WTC11 (cell line): Measurements from ENCODE around the gene PBX4. TPM values are rescaled to one million over a fixed set of nuclear protein-coding genes. Genes with fewer than 3 reads are reported as not detected.
"Not testable (repeated sequence)": the region's sequence is repeated elsewhere in the genome, so short reads cannot be mapped to it uniquely, and the experiment has no call there.

Experiments used
- ATAC-seq: fragments of 200-7000 bp; cut with Tn5 transposase; 2 replicates; pipeline ENCODE4 v1.10.0; 2021; ENCODE audit warnings: mild to moderate bottlenecking, moderate library complexity
- CTCF ChIA-PET: fragments of 300-600 bp; sonication (Branson Sonifier 250); formaldehyde crosslinking; loops from one replicate; lab custom pipeline; 2021; ENCODE audit warnings: antibody characterized with exemption; lab: Charles Lee
- POLR2A ChIA-PET: fragments of 350-600 bp; sonication (Branson Sonifier 250); formaldehyde crosslinking; loops from one replicate; lab custom pipeline; 2021; ENCODE audit warnings: antibody characterized with exemption; lab: Charles Lee
- DNase-seq: peaks from one replicate; pipeline ENCODE4 v3.0.0; 2021; ENCODE audit warnings: low spot score
- H3K27ac Mint-ChIP-seq: 2 replicates; pipeline ENCODE4 v1.8.0; 2021; ENCODE audit warnings: mixed read lengths
- H3K27me3 Mint-ChIP-seq: 2 replicates; pipeline ENCODE4 v1.8.0; 2021; ENCODE audit warnings: low read depth, mild to moderate bottlenecking, moderate library complexity, mixed read lengths
- H3K36me3 Mint-ChIP-seq: 2 replicates; pipeline ENCODE4 v1.8.0; 2021; ENCODE audit warnings: mixed read lengths
- H3K4me1 Mint-ChIP-seq: 2 replicates; pipeline ENCODE4 v1.8.0; 2022; ENCODE audit warnings: mixed read lengths
- H3K4me3 Mint-ChIP-seq: 2 replicates; pipeline ENCODE4 v1.8.0; 2021; ENCODE audit warnings: mild to moderate bottlenecking, moderate library complexity, mixed read lengths
- H3K9me3 Mint-ChIP-seq: 2 replicates; pipeline ENCODE4 v1.8.0; 2021; ENCODE audit warnings: mixed read lengths
- ARID4B ChIP-seq: sonication (generic); formaldehyde crosslinking; IDR thresholded peaks from 2 replicates; pipeline ENCODE4 v1.8.0; 2023; ENCODE audit warnings: missing genetic modification reagents, mild to moderate bottlenecking, borderline replicate concordance
- ATF2 ChIP-seq: sonication (generic); formaldehyde crosslinking; IDR thresholded peaks from 2 replicates; pipeline ENCODE4 v1.8.1; 2022; ENCODE audit warnings: low read depth, missing genetic modification reagents, borderline replicate concordance
- FOXK1 ChIP-seq: sonication (generic); formaldehyde crosslinking; IDR thresholded peaks from 2 replicates; pipeline ENCODE4 v1.8.0; 2022; ENCODE audit warnings: mild to moderate bottlenecking, moderate library complexity, missing genetic modification reagents
- GTF2I ChIP-seq: fragments of 250-450 bp; sonication (Bioruptor Pico); conservative IDR thresholded peaks from 2 replicates; pipeline ENCODE4 v1.4.0; 2021; ENCODE audit warnings: mild to moderate bottlenecking
- KAT7 ChIP-seq: sonication (generic); formaldehyde crosslinking; IDR thresholded peaks from 2 replicates; pipeline ENCODE4 v1.8.1; 2023; ENCODE audit warnings: missing genetic modification reagents, mild to moderate bottlenecking, borderline replicate concordance
- MLX ChIP-seq: sonication (generic); formaldehyde crosslinking; IDR thresholded peaks from 2 replicates; pipeline ENCODE4 v1.8.1; 2023; ENCODE audit warnings: mild to moderate bottlenecking, missing genetic modification reagents, moderate library complexity
- PRRX2 ChIP-seq: fragments of 250-450 bp; sonication (Bioruptor Pico); IDR thresholded peaks from 2 replicates; pipeline ENCODE4 v1.8.0; 2021; ENCODE audit warnings: mild to moderate bottlenecking
- SMAD4 ChIP-seq: sonication (generic); formaldehyde crosslinking; IDR thresholded peaks from 2 replicates; pipeline ENCODE4 v1.8.0; 2022; ENCODE audit warnings: mild to moderate bottlenecking, missing genetic modification reagents
- USF2 ChIP-seq: sonication (generic); formaldehyde crosslinking; IDR thresholded peaks from 2 replicates; pipeline ENCODE4 v1.8.1; 2023; ENCODE audit warnings: mild to moderate bottlenecking, missing genetic modification reagents, moderate library complexity
- ZMAT4 ChIP-seq: fragments of 250-450 bp; sonication (Bioruptor Pico); IDR thresholded peaks from 2 replicates; pipeline ENCODE4 v1.9.0; 2021; ENCODE audit warnings: mild to moderate bottlenecking
- ZNF121 ChIP-seq: sonication (generic); formaldehyde crosslinking; IDR thresholded peaks from 2 replicates; pipeline ENCODE4 v1.8.0; 2023; ENCODE audit warnings: missing genetic modification reagents
- total RNA-seq: library from RNA; stranded (reverse); gene quantifications from 3 replicates; pipeline ENCODE4 v1.2.3, GENCODE V29; 2021

The PBX4 gene
- total RNA-seq, 1 experiment from 2014 or later: 3.2 TPM

- no peak overlapping the region for H3K4me3 Mint-ChIP-seq
- no peaks in the 10 kb centered on the region for H3K36me3 Mint-ChIP-seq
- no peak for ATAC-seq
- H3K27me3 Mint-ChIP-seq: no peaks in the 10 kb centered on the region
- peaks cover 20% of the 10 kb centered on the region for H3K4me1 Mint-ChIP-seq
- CTCF ChIA-PET: interaction anchor here (2.5 kb wide), 1 partner anchor 47 kb away, joined by 10 read pairs; no protein-coding TSS in a partner anchor
- DNase-seq: no peak
- no peaks in the 10 kb centered on the region for H3K9me3 Mint-ChIP-seq
- POLR2A ChIA-PET: interaction anchor here (1.2 kb wide), 1 partner anchor 9 kb away, joined by 3 read pairs; no protein-coding TSS in a partner anchor
- no peak overlapping the region for H3K27ac Mint-ChIP-seq
- TF ChIP-seq PRRX2 (CRISPR knock-in tag) (no peak), USF2 (CRISPR knock-in tag) (no peak), FOXK1 (CRISPR knock-in tag) (no peak), KAT7 (CRISPR knock-in tag) (no peak), ZMAT4 (CRISPR knock-in tag) (no peak), ZNF121 (CRISPR knock-in tag) (no peak), SMAD4 (no peak), GTF2I (CRISPR knock-in tag) (no peak), ATF2 (CRISPR knock-in tag) (no peak), MLX (no peak)
These were observed 17.6 kb downstream of the PBX4 start for GRCh38 chr19:19600793-19601330.

- CTCF ChIA-PET, POLR2A ChIA-PET, DNase-seq: not testable (repeated sequence)
These were observed 19.6 kb downstream of the PBX4 start for GRCh38 chr19:19598728-19599451.

GRCh38 chr19:19597809-19598306 is 20.6 kb downstream of the PBX4 start:
- ATAC-seq (no peak), DNase-seq (no peak)
- ChIA-PET CTCF (interaction anchor here (0.9 kb wide), 1 partner anchor 44 kb away, joined by 3 read pairs; no protein-coding TSS in a partner anchor), POLR2A (no interaction called here)
- no peak overlapping the region for H3K4me3 Mint-ChIP-seq
- H3K4me1 Mint-ChIP-seq: peaks cover 22% of the 10 kb centered on the region
- H3K27ac Mint-ChIP-seq: no peak overlapping the region
- no peaks in the 10 kb centered on the region for H3K27me3 Mint-ChIP-seq
- H3K9me3 Mint-ChIP-seq: no peaks in the 10 kb centered on the region
- no peaks in the 10 kb centered on the region for H3K36me3 Mint-ChIP-seq
- no peak for TF ChIP-seq ARID4B (CRISPR knock-in tag)

More at GRCh38 chr19:19598728-19599451, 19.6 kb downstream of the PBX4 start:
- not testable (repeated sequence) for H3K27me3 Mint-ChIP-seq, H3K9me3 Mint-ChIP-seq, ATAC-seq, H3K27ac Mint-ChIP-seq, H3K36me3 Mint-ChIP-seq, H3K4me3 Mint-ChIP-seq
- H3K4me1 Mint-ChIP-seq: peaks cover 26% of the 10 kb centered on the region
